Retina (tissue), 1 donor: ENCODE data around the gene MCF2.

Experiments used
- DNase-seq: peaks from one replicate; pipeline ENCODE4 v3.0.0-alpha.2; 2016

The MCF2 gene

GRCh38 chrX:139596068-139596467, 111.9 kb downstream of the MCF2 start:
- DNase-seq, result no peak

DNA sequence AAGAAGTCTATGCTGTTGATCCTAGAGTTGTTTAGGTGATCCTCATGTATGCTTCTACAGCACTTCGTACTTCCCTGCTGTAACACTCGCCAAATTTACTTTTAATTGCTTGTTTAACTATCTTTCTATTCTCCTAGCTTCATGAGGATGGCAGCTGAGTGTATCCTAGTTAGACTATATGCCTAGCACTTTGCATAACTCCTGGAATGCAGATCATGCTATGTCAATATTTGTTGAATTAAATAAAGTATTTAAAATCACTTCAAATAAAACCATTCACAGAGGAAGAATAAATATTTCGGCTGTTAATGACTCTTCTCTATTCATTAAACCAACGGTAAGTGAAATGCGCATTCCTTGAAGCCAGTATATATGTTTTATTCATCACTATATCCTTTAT, 122.4 kb downstream of the MCF2 start:
- no peak for DNase-seq

GRCh38 chrX:139581068-139581467, 126.9 kb downstream of the MCF2 start:
- no peak for DNase-seq

DNA sequence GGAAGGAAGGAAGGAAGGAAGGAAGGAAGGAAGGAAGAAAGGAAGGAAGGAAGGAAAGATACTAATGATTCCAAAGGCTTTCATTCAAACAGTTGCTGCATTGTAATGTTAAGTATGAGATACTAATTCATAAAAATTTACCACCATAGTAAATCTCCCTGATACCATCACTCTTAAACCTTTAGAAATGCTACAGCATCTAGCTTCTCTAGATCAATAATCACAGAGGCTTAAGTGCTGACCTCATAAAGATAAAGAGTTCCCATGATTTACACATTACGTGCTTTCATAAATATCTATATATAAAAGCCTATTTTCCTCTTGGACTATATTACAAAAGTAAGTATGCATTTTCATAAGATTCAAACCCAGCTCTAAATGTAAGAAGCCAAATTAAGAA, 141.0 kb downstream of the MCF2 start:
- DNase-seq, result no peak

DNA sequence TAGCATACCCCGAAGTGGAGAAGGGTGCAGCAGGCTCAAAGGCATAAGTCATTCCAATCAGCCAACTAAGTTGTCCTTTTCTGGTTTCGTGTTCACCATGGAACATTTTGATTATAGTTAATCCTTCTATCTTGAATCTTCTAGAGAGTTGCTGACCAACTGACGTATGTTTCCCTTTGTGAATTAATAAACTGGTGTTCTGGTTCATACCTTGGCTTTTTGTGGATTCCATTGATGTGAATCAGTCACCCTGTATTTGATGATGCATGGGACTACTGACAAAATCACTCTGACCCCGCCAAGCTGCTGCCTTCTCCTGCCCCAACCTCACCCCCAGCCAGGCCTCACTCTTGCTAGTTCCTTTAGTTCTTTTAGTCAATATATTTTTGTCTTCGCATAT, 144.7 kb downstream of the MCF2 start:
- no peak for DNase-seq

- no peak for DNase-seq
Measured at GRCh38 chrX:139560221-139560620, 147.7 kb downstream of the MCF2 start.

DNA sequence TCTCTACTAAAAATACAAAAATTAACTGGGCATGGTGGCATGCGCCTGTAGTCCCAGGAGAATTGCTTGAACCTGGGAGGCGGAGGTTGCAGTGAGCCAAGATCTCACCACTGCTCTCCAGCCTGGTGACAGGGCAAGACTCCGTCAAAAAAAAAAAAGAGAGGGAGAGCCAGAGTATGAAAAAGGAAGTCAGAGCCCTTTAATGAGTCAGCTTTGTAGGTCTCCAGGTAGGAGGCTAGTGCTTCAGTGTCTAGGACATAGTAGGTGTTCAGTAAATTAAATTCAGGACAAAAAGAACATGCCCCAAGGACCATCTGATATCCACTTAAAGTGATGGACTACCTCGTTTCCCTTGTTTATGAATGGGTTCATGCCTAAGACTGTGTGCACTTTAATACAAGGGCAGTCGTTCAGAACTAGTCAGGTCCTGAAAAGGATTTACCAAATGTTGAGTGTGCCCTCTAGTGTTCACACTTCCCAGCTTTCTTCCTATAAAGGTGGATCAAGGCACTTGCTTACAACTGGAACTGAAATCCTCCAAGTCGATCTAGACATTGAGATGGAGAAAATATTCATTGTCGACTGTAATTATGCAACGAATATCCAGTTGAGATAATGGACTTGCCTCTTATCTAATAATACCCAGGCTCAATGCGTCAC, 148.5 kb downstream of the MCF2 start:
- DNase-seq, result peak; percentile 33

DNA sequence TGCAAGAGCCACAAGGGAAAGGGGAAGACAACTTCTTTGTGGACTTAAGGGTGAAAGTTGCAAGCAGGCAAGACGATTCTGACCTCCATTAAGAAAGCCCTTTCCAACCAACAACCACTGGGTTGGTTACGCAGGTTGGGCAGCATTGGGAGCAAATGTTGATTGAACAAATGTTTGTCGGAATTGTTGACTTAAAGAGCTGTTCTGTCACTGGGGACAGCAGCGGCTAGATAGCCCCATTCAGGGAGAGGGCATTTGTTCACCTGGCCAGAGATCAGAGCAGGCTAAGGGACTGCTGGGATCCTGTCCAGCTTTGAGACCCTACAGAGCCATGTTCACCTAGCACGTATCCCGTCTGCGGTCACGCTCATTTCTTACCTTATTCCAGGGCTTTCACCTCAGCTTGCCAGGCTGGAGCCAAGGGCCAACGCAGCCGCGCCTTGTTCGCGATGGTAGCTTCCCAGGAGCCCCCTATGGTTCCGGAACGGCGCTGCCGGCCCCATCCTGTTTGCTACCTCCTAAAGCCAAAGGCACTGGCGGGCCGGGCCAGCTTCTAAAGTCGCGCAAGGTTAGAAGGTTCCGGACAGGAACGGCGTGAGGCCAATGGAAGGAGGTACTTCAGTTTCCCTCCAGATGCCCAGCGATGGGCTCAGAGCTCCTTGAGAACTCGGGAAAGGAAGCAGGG, 152.8 kb downstream of the MCF2 start:
- DNase-seq, result no peak

DNA sequence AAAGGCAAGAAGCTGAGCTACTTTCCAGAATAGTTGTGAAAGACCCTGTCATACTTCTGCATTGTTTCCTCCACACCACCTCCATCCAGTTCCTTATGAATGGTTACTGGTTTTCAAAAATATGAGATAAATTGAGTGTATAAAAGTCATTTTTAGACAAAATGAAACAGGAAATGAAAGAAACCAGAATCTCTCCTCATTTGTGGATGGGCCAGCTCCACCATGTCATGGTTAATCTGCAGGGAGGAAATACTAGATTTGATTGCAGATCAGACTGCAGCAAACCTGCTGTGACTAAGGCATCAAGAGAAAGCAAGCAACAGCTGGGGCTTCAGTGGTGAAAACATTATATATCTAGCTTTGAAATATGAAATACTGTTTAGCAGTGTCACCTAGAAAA, 153.6 kb downstream of the MCF2 start:
- no peak for DNase-seq

DNA sequence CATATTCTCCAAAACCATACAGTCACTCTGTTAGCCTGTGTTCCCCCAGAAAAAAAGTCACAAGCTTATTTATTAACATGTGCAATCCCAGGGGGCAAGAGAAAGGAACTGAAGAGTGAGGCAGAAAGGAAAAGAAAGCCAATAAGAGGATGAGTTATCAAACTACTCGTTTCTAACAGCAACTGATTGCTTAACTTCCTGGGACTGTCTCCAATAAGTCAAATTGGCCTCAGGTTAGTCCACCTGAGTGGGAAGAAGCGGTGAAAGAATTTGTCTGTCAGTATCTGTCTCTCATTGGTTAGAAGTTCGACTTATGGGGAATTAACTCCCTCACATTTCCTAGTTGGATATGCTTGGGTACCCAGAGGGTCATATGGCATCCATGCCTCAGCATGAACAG, 163.4 kb downstream of the MCF2 start:
- no peak for DNase-seq

- DNase-seq, result no peak
Measured at GRCh38 chrX:139543920-139544319, 164.0 kb downstream of the MCF2 start.

GRCh38 chrX:139542652-139543051, 165.3 kb downstream of the MCF2 start:
- DNase-seq, result no peak

- no peak for DNase-seq
Measured at GRCh38 chrX:139538907-139539790, 168.8 kb downstream of the MCF2 start.

GRCh38 chrX:139533444-139533843, 174.5 kb downstream of the MCF2 start:
- DNase-seq, result no peak

- no peak for DNase-seq
Measured at GRCh38 chrX:139532834-139533233, 175.1 kb downstream of the MCF2 start.
